Stimulated activated CD4-positive, alpha-beta T cell treated with anti-CD3 and anti-CD28 coated beads, Interleukin-2, amount 100 ng/mL, for 24 hours (primary cell): ENCODE results near the gene ELL2.
"Not testable (repeated sequence)": the region's sequence is repeated elsewhere in the genome, so short reads cannot be mapped to it uniquely, and the experiment has no call there.

ENCODE experiments used
- DNase-seq, 2 donors: peaks; one replicate each; pipeline ENCODE4 v3.0.0-alpha.2; 2020

Gene ELL2

DNA sequence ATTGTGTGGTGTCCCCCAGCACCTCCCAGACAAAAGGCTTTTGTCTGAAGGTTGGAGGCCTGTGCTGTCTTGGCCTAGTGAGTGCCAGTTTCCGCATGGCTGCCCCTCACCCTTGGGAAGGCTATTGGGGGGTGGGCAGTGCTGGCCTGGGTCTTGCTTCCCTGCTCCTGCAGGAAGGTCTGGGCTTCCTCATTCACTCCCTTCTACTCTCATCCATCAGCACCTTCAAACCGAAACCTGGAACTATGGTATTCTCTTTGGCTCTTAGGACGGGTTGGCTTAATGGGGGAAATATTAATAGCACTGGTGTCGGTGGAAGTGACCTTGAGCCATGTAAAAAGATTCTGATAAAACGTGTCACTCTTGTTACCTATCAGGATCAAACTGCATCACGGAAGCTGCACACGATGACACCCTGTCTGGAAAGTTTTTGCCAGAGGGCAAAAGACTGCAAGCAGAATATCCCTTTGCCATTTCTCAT, 105.1 kb downstream of the ELL2 start:
- DNase-seq: no peak

DNA sequence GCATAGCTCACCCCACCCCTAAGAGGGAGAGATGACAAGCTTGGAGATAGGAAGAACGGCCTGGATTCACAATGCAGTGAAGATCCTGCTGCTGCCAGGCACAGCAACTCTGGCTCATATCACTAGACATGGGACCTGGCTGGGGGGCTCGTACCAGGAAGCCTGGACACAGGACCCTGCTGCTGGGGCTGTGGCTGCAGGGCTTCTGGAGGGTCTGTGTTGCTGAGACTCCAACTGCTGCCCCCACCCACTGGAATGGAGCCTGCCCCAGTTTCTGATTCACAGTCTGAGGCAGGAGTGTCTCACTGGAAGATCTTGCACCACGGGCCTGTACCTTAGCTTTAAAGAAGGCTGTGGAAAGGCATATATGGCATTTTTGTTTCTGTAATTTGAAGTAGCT, 108.2 kb downstream of the ELL2 start:
- DNase-seq: peak in 1 of 2 donors; percentile 9

- DNase-seq: peak in 1 of 2 donors; percentile 6
Measured at GRCh38 chr5:95852567-95852966, 109.1 kb downstream of the ELL2 start.

- DNase-seq: peak in 1 of 2 donors; percentile 6
Measured at GRCh38 chr5:95851141-95851540, 110.5 kb downstream of the ELL2 start.

GRCh38 chr5:95850391-95850894, 111.2 kb downstream of the ELL2 start:
- DNase-seq: peak in 1 of 2 donors; percentile 7

GRCh38 chr5:95848701-95849100, 113.0 kb downstream of the ELL2 start:
- DNase-seq: no peak

GRCh38 chr5:95847261-95847592, 114.4 kb downstream of the ELL2 start:
- no peak for DNase-seq

- DNase-seq: peak; percentile 67 to 76
Measured at GRCh38 chr5:95846554-95847260, 114.9 kb downstream of the ELL2 start.

GRCh38 chr5:95845391-95845790, 116.3 kb downstream of the ELL2 start:
- DNase-seq: no peak

GRCh38 chr5:95843733-95844223, 117.9 kb downstream of the ELL2 start:
- DNase-seq: no peak

DNA sequence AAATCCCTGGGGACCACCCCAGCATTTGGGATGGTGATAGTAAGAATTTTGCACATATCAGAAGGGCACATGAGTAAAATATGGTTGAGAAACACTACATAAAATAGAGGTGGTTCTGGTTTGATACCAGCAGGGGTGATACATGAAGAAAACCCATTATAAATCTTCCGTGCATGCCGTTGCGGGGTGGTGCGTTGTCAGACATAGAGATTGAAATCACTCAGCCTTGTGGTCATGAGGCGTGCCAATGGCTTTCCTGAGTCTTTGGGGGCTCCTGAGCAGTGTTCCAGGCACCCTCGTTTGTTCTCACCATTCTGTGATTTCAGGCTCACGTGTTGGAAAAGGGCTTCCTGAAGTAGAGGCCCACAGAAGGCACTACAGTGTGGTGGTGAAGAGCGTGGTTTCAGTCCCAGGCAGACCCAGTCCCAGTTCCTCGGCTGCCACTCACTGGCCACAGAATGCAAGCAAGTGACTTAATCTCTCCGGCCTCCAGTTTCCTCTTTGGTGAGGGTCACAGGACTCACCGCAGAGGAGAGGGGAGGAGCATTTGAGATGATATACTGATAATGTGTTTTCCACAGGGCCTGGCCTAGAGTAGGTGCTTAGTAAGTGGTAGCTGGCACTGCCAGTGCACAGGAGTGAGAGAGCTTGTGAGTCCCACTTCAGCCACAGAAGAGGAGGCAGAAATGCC, 118.7 kb downstream of the ELL2 start:
- DNase-seq: peak; percentile 58 to 64

DNA sequence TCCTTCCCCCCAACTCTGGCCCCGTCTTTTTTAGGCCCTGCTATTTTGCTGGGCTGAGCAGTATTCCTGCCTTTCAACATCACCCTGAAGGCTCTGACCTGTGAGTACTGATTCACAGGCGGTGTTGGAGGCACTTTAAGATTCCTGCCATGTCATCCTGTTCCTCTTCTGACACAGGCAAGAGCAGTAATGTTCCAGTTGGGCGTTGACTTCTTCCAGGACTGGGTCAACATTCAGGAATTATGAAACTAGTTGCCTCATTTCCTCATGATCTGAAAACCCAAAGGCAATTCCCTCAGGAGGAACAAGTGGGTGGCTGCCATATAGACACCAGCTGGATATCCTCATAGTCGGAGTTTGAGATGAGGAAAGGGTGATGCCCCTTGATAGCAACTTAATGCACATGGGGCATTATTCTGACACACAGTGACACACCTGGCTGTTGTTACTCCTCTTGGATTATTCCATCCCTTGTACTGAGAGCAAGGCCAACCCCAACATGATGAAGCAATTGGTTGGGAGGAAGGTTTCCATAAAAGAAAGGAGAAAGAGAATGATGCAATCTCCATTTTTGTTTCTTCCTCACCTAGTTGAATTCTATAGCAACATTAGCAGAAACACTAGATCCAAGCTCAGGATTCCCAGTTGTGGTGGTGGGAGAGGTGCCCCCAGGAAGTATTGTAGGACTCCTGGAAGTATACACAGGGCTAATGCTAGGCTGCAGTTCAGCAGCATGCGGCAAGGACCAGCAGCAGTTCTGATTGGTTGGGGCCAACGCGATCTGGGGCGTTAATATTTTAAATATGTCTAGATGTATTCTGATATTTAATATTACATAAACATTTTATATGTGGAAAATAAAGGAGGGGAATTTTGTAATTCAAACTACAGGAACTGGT, 119.5 kb downstream of the ELL2 start:
- DNase-seq: no peak

GRCh38 chr5:95840956-95841705, 120.5 kb downstream of the ELL2 start:
- DNase-seq: no peak

GRCh38 chr5:95839658-95840057, 122.0 kb downstream of the ELL2 start:
- DNase-seq: no peak

DNA sequence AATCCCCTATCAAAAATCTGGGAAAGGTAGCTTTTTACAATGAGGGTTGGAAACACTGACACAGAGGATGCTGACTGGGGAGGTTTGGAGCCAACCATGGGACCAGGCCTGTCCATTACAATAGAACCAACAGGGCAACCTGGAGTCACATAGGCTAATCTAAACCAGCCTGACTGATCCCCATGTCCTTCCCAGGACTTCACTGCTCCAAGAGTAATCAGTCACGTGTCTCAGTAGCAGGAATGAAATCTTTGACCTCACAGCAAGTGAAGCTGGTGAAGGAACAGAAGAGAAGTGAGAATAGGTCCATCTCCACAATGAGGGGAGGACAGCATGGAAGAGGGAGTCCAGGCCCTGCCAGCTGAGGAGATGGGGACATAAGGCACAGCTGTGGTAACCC, 123.1 kb downstream of the ELL2 start:
- DNase-seq: no peak

DNA sequence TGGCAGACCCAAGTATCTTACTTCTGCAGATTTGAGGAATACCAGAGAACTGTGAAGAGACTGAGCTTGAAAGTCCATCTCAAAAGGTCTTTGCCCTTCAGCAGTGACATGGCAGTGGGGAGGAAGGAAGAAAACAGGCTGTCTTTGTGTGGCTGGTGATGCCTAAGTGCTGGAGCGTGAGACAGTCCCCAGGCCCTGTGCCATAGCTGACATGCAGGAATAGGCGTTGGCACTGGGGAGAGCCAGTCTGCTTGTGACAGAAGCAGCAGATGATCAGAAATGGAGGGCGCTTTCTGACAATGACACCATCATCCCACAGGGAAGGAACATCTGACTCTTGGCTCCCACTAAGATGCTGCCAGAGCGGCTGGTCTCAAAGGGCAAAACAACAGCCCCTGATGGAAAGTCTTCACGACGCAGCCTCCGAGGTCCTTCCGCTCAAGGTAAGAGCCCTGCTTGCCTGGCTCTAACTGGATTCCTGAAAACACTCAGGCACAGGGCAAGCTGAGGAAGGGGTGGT, 123.6 kb downstream of the ELL2 start:
- no peak for DNase-seq

GRCh38 chr5:95837492-95837891, 124.2 kb downstream of the ELL2 start:
- no peak for DNase-seq

DNA sequence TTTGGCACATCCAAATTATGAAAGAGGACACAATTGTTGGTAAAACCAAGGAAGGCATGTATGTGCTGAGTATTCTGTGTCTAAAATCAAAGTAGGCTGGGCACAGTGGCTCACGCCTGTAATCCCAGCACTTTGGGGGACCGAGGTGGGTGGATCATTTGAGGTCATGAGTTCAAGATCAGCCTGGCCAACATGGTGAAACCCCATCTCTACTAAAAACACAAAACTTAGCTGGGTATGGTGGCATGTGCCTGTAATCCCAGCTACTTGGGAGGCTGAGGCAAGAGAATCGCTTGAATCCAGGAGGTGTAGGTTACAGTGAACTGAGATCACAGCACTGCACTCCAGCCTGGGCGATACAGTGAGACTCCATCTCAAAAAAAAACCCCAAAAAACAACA, 124.7 kb downstream of the ELL2 start:
- not testable (repeated sequence) for DNase-seq

GRCh38 chr5:95836544-95836943, 125.1 kb downstream of the ELL2 start:
- DNase-seq: no peak

DNA sequence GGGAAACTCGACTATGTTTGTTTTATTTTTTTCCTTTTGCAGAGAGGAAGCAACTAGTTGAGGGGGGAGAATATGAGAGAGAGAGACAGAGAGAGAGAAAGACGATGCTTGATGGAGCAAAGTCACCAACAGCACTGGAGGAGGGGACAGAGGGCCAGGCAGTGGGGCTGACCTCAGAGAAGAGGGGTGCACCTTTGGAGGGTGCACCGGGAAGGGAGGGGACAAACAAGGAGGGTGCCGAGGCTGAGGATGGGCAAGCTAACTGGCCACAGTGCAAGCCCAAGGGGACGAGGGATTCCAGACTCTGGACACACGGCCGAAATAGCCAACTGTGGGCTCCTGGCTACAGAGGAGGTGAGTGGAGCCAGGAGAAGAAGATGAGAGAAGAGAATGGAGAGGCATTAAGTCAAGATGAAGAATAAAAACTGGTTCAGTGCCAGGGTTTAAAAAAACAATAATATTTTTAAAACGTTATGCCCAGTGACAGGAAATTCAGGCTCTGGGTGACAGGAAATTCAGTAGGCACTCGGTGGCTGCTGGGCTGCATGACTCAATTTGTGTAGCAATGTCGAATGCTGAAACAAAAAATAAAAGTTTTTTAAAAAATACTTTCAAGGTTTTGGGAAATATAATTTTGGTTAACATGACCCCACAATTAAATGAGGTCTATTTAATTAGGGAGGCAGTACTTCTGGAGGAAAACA, 125.8 kb downstream of the ELL2 start:
- DNase-seq: peak in 1 of 2 donors; percentile 28
